Activated T-cell treated with anti-CD3 and anti-CD28 coated beads, Interleukin-2, amount 50 U/mL, for 4 hours (primary cell): ENCODE results near the gene ABCC1. TPM values are rescaled to one million over a fixed set of nuclear protein-coding genes. Genes with fewer than 3 reads are reported as not detected.

ENCODE experiments used
- ATAC-seq, 2 donors: fragments of 200-7000 bp; cut with Tn5 transposase; one replicate each; pipeline ENCODE4 v1.10.0; 2021
- DNase-seq: peaks from one replicate; pipeline ENCODE4 v3.0.0-alpha.2; 2020
- H3K27me3 Mint-ChIP-seq: one replicate; pipeline ENCODE4 v1.8.0; 2021; ENCODE audit warnings: low read depth, mixed read lengths
- H3K36me3 Mint-ChIP-seq: one replicate; pipeline ENCODE4 v1.8.0; 2022; ENCODE audit warnings: mixed read lengths; ENCODE audit not compliant: insufficient read depth
- H3K4me1 Mint-ChIP-seq: one replicate; pipeline ENCODE4 v1.8.0; 2021; ENCODE audit warnings: low read depth, mixed read lengths
- H3K4me3 Mint-ChIP-seq: one replicate; pipeline ENCODE4 v1.8.0; 2021; ENCODE audit warnings: mild to moderate bottlenecking, moderate library complexity, mixed read lengths
- H3K9me3 Mint-ChIP-seq: one replicate; pipeline ENCODE4 v1.8.0; 2021; ENCODE audit warnings: mixed read lengths
- total RNA-seq, 3 donors: library from RNA; stranded (reverse); gene quantifications; one replicate each; pipeline ENCODE4 v1.2.1, GENCODE V29; 2021

ABCC1 gene
- total RNA-seq, 3 donors from 2014 or later = 53.3 to 59.5 (median 54.3) TPM

DNA sequence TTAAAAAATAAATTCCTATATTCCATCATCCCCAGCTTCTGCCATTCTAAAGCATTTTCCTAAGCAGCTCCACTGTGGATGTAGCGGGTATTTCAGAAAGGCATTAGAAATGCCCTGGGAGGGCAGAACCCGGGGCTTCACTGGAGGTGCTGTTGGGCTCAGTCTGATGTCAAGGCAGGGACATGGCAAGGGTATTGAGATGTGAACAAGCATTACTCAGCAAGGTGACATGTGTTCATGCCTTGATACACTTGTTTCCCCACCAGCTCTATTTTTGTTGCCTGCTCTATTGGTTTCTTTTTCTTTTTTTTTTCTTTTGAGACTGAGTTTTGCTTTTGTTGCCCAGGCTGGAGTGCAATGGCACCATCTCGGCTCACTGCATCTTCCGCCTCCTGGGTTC, 35.7 kb downstream of the ABCC1 start:
- Mint-ChIP-seq H3K27me3 (no peaks in the 10 kb centered on the region), H3K4me1 (peaks cover 33% of the 10 kb centered on the region), H3K36me3 (peaks cover 21% of the 10 kb centered on the region), H3K4me3 (no peak overlapping the region), H3K9me3 (peaks cover 17% of the 10 kb centered on the region)
- ATAC-seq (no peak), DNase-seq (no peak)

DNA sequence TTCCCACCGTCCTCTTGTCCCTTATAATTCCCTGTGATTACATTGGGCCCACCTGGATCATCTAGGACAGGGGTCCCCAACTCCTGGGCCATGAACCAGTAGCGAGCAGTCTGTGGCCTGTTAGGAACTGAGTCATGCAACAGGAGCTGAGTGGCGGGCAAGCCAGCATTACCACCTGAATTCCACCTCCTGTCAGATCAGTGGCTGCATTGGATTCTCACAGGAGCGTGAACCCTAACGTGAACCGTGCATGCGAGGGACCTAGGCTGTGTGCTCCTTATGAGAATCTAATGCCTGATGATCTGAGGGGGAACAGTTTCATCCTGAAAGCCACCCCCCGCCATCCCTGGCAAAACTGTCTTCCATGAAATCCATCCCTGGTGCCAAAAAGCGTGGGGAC, 36.8 kb downstream of the ABCC1 start:
- H3K27me3 Mint-ChIP-seq = no peaks in the 10 kb centered on the region
- H3K4me3 Mint-ChIP-seq = no peak overlapping the region
- ATAC-seq = no peak
- peaks cover 11% of the 10 kb centered on the region for H3K36me3 Mint-ChIP-seq
- no peak for DNase-seq
- peaks cover 10% of the 10 kb centered on the region for H3K9me3 Mint-ChIP-seq
- H3K4me1 Mint-ChIP-seq = peaks cover 36% of the 10 kb centered on the region

DNA sequence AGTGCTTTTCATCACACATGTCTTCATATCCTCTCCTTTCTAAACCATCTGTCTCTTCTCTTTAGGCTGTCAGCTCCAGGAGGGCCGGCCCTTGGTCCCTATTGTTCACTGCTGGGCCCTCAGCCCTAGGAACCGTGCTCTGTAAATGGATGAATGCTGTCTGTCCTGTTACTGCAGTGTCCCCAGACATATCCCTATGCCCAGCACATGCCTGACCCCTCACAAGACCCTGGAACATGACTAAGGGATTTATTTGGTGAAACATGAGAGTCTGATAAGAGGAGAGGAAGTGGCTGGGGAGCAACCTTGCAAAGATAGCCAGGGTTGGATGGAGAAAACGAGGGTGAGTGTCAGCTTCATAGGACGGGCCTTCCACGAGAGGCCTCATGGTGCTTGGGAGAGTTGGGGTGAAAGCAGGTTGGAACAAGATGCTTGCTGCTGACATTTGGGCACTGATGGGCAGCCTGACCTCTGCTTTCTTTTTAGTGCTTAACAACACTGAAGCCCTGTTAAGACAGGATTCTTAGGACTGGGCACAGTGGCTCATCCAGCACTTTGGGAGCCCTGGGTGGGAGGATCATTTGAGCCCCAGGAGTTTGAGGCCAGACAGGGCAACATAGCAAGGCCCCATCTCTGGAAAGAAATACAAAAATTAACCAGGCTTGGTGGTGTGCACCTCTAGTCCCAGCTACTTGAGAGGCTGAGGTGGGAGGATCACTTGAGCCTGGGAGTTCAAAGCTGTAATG, 39.0 kb downstream of the ABCC1 start:
- peaks cover 44% of the 10 kb centered on the region for H3K4me1 Mint-ChIP-seq
- no peaks in the 10 kb centered on the region for H3K9me3 Mint-ChIP-seq
- no peak overlapping the region for H3K4me3 Mint-ChIP-seq
- no peak for DNase-seq
- ATAC-seq = no peak
- no peaks in the 10 kb centered on the region for H3K27me3 Mint-ChIP-seq
- peaks cover 5% of the 10 kb centered on the region for H3K36me3 Mint-ChIP-seq

DNA sequence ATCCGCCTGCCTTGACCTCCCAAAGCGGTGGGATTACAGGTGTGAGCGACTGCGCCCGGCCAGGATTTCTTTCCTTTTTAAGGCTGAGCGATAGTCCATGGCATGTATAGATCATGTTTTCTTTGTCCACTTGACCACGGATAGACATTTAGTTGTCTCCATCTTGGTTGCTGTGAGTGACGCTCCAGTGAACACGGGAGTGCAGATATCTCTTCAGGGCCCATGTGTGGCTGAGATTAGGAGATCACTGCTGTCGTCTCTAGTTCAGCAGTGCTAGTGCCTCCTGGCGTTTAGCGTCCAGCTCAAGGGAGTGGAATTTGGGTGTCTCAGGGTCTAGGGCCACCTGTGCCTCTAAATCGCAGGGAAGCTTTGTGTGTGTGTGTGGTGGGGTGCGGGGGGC, 41.5 kb downstream of the ABCC1 start:
- Mint-ChIP-seq H3K9me3 (no peaks in the 10 kb centered on the region), H3K4me1 (peaks cover 43% of the 10 kb centered on the region), H3K27me3 (no peaks in the 10 kb centered on the region), H3K36me3 (peaks cover 3% of the 10 kb centered on the region), H3K4me3 (no peak overlapping the region)
- no peak for DNase-seq
- no peak for ATAC-seq

DNA sequence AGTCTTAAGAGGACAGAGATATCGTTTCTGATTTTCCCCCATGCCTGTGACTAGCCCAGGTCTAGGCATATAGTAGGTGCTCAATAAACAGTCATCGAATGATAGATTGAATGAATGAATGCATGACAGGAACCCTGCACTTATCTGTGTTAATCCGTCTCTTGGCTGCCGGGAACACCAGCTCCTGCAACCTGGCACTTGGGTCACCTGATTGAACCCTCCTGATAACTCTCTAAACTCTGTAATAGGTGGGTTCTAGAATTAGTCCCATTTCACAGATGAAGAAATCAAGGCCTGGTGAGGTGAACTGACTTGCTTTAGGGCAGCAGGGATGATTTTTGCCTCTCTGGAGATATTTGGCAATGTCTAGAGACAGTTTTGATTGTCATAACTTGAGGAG, 43.7 kb downstream of the ABCC1 start:
- no peaks in the 10 kb centered on the region for H3K9me3 Mint-ChIP-seq
- ATAC-seq (no peak), DNase-seq (no peak)
- H3K4me1 Mint-ChIP-seq = peaks cover 39% of the 10 kb centered on the region
- H3K36me3 Mint-ChIP-seq = peaks cover 8% of the 10 kb centered on the region
- no peaks in the 10 kb centered on the region for H3K27me3 Mint-ChIP-seq
- H3K4me3 Mint-ChIP-seq = no peak overlapping the region

DNA sequence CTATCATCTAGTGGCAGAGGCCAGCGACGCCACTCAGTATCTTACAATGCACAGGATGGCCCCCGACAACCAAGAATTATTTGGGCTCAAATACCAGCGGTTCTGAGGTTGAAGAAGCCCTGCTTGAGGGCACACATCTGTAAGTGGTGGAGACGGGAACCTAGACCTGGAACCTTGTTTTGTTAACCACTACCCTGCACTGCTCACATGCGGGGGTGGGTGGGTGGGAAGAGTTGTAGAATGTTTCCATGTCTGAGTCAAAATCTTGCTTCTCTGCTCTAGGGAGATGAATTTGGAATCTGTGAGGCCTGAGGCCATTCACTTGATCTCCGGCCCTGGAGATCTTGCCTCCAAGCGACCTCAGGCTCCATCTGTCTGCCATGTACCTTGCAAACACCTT, 44.1 kb downstream of the ABCC1 start:
- Mint-ChIP-seq H3K27me3 (no peaks in the 10 kb centered on the region), H3K9me3 (no peaks in the 10 kb centered on the region), H3K36me3 (peaks cover 8% of the 10 kb centered on the region), H3K4me3 (no peak overlapping the region), H3K4me1 (peaks cover 39% of the 10 kb centered on the region)
- DNase-seq (no peak), ATAC-seq (no peak)

DNA sequence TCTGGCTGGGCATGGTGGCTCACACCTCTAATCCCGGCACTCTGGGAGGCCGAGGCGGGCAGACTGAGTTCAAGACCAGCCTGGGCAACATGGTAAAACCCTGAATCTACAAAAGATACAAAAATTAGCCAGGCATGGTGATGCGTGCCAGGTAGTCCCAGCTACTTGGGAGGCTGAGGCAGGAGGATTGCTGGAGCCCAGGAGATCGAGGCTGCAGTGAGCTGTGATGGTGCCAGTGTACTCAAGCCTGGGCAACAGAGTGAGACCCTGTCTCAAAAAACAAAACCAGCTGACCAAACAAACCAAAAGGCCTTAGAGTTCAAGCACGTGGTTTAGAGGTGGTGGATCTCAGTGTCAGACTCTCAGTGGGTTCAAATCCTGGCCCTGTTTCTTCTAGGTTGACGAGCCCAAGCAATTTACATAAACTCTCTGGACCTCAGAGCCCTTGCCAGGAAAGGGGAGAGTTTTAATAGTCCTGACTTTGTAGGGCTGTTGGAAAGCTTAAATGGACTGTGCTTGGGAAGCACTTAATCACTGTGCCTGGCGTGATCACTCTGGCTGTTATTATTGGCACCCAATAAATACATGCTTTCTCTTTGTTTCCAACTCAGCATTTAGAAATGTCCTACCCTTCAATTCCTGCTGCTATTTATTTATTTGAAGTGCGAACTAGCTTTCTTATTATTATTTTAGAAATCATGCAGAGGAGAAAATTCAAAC, 44.7 kb downstream of the ABCC1 start:
- Mint-ChIP-seq H3K4me3 (no peak overlapping the region), H3K27me3 (no peaks in the 10 kb centered on the region), H3K36me3 (peaks cover 8% of the 10 kb centered on the region), H3K9me3 (no peaks in the 10 kb centered on the region), H3K4me1 (peaks cover 40% of the 10 kb centered on the region)
- ATAC-seq = no peak
- DNase-seq = no peak

DNA sequence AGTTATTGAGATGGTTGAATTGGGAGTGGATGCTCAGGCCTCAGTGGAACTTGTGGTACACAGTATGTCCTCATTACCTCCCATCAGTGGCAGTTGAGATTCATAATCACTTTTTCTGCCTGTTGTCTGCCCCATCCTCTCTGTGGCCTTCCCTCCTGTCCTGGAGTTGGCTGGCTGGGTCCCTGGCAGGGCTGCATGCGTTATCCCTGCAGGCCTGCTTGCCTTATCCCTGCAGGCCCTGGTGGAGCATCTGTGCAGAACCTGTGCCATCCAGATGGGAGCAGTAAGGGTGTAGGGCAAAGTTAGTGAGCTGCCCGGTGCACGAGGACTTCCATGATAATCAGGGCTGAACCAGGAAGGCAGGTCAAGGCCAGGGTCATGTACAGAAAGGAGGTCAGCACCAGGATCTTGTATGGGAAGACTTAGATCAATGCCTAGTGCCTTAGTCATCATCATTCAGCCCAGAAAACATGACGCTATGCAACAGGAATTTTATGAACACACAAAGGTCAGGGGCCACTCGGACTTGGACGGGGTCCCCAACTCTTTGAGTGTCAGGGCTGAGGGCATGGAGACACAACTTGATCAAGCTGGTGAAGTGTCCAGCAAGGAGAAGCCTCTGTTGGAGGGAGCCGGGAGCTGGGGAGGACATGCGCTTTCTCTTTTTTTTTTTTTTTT, 47.2 kb downstream of the ABCC1 start:
- no peak overlapping the region for H3K4me3 Mint-ChIP-seq
- DNase-seq = no peak
- no peaks in the 10 kb centered on the region for H3K9me3 Mint-ChIP-seq
- peaks cover 43% of the 10 kb centered on the region for H3K4me1 Mint-ChIP-seq
- no peaks in the 10 kb centered on the region for H3K27me3 Mint-ChIP-seq
- ATAC-seq = no peak
- H3K36me3 Mint-ChIP-seq = peaks cover 11% of the 10 kb centered on the region

DNA sequence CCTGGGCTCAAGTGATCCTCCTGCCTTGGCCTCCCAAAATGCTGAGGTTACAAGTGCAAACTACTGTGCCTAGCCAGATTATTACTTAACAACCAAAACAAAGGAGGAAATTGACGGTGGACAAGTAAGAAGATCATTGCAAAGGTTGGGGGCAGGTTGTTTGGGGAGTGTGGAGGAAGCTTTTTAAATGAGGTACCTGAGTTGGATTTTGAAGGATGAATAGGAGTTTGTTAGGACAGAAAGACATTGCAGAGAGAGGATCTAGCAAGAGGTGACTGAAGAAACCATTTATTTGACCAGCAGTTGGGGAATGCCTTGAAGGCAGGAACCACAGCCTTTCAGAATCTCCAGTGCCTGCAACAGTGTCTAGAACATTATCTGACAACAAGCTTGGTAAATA, 51.3 kb downstream of the ABCC1 start:
- no peaks in the 10 kb centered on the region for H3K9me3 Mint-ChIP-seq
- H3K4me3 Mint-ChIP-seq = no peak overlapping the region
- no peaks in the 10 kb centered on the region for H3K27me3 Mint-ChIP-seq
- H3K4me1 Mint-ChIP-seq = peaks cover 39% of the 10 kb centered on the region
- H3K36me3 Mint-ChIP-seq = peaks cover 10% of the 10 kb centered on the region
- ATAC-seq (no peak), DNase-seq (no peak)

DNA sequence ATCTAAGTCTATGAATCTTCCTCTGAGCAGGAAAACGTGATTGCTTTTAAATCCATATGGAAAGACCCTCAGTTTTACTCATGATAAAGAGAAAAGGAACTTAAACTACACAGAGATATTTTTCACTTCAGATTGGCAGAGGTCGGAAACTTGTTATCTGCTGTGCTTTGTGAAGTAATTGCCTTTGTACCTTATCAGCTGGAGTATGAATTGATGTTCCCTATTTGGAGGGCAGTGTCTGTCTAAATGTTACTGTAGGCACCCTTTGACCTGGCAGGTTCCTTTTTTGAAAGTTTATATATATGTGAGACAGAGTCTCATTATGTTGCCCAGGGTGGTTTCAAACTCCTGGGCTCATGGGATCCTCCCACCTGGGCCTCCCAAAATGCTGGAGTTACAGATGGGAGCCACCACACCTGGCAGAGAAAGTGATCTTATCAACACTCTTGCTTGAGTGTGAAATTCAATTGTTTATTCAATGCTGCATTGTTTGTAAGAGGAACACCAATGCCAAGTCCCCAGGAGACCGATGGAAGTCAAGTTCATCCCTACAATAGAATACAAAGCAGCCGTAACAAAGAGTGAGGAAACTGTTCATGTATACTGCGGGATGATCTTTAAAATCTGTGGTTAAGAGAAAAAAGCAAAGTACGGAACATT, 52.3 kb downstream of the ABCC1 start:
- no peaks in the 10 kb centered on the region for H3K27me3 Mint-ChIP-seq
- ATAC-seq = no peak
- peaks cover 10% of the 10 kb centered on the region for H3K36me3 Mint-ChIP-seq
- no peaks in the 10 kb centered on the region for H3K9me3 Mint-ChIP-seq
- H3K4me1 Mint-ChIP-seq = peaks cover 38% of the 10 kb centered on the region
- no peak for DNase-seq
- H3K4me3 Mint-ChIP-seq = no peak overlapping the region

DNA sequence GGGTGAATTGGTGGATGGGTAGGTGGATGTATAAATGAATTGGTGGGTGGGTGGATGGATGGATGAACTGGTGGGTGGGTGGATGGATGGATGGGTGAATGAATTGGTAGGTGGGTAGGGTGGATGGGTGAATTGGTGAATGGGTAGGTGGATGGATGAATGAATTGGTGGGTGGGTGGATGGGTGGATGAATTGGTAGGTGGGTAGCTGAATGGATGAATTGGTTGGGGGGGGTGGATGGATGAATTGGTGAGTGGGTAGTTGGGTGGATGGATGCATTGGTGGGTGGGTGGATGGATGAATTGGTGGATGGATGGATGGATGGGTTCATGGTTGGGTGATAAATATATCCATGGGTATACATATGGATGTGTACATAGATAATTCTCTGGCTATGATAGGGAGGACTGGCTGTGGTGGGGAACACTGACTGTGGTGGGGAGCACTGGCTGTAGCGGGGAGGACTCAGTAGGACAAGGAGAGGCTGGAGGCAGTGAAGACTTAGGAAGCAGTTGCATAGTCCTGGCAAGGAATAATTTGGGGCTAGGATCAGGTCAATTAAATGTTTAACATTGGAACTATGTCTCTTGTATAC, 54.4 kb downstream of the ABCC1 start:
- DNase-seq (no peak), ATAC-seq (no peak)
- Mint-ChIP-seq H3K9me3 (no peaks in the 10 kb centered on the region), H3K27me3 (no peaks in the 10 kb centered on the region), H3K4me3 (no peak overlapping the region), H3K4me1 (peaks cover 33% of the 10 kb centered on the region), H3K36me3 (peaks cover 17% of the 10 kb centered on the region)

DNA sequence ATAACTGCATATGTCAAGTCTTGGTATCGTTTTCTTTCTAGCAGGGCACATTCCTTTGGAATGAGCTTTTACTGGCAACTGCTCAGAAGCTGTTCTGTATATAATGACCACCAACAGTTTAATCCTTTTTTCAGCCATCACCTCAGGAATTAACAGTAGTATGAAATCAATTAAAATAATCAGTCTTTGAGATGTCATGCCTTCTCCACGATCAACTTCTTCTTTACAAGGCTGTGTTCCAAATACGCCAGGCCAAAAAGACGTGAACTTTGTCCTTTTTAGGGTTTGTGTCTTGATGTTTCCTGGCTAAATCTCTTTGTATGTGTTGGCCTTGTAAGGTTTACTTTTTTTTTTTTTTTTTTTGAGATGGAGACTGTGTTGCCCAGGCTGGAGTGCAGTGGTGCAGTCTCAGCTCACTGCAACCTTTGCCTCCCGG, 54.9 kb downstream of the ABCC1 start:
- Mint-ChIP-seq H3K36me3 (peaks cover 22% of the 10 kb centered on the region), H3K4me3 (no peak overlapping the region), H3K4me1 (peaks cover 36% of the 10 kb centered on the region), H3K27me3 (no peaks in the 10 kb centered on the region), H3K9me3 (no peaks in the 10 kb centered on the region)
- DNase-seq (no peak), ATAC-seq (no peak)

DNA sequence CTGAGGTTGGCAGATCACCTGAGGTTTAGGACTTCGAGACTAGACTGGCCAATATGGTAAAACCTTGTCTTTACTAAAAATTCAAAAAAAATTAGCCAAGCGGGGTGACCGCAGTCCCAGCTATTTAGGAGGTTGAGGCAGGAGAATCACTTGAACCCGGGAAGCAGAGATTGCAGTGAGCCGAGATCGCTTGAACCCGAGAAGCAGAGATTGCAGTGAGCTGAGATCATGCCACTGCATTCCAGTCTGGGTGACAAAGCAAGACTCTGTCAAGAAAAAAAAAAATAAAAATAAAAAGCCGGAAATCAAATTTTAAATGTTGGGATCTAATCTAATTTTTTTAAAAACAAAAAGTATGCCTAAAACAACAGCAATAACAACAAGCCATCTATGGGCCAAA, 56.3 kb downstream of the ABCC1 start:
- Mint-ChIP-seq H3K4me3 (no peak overlapping the region), H3K36me3 (peaks cover 35% of the 10 kb centered on the region), H3K27me3 (no peaks in the 10 kb centered on the region), H3K9me3 (no peaks in the 10 kb centered on the region), H3K4me1 (peaks cover 33% of the 10 kb centered on the region)
- ATAC-seq (no peak), DNase-seq (no peak)

DNA sequence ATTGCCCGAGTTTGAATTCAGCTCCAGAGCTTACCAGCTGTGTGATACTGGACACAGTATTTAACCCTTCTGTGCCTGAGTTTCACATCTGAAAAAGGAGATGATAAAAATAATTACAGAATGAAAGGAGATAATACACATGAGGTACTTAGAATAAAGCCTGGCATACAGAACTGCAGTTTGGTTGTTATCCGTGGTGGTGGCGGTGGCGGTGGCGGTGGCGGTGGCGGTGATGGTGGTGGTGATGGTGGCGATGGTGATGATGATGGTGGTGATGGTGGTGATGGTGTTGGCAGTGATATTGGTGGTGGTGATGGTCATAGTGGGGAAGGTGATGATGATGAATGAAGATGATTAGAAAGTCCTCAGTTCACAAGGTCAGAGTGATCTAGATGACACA, 57.2 kb downstream of the ABCC1 start:
- Mint-ChIP-seq H3K36me3 (peaks cover 34% of the 10 kb centered on the region), H3K4me3 (no peak overlapping the region)
- ATAC-seq = no peak

More for the DNA sequence above, 57.2 kb downstream of the ABCC1 start:
- no peaks in the 10 kb centered on the region for H3K9me3 Mint-ChIP-seq
- H3K4me1 Mint-ChIP-seq = peaks cover 28% of the 10 kb centered on the region
- no peaks in the 10 kb centered on the region for H3K27me3 Mint-ChIP-seq
- no peak for DNase-seq
